ENCODE results near the gene ZNF560. TPM values are rescaled to one million over a fixed set of nuclear protein-coding genes. Genes with fewer than 3 reads are reported as not detected.

Gene ZNF560
- total and polyA plus RNA-seq, 9 of the 15 experiments (the other 6 are each of a cell fraction or from before 2014, with no cell fraction given) = 0.04 to 0.18 (median 0.05) TPM; not detected in 3

DNA sequence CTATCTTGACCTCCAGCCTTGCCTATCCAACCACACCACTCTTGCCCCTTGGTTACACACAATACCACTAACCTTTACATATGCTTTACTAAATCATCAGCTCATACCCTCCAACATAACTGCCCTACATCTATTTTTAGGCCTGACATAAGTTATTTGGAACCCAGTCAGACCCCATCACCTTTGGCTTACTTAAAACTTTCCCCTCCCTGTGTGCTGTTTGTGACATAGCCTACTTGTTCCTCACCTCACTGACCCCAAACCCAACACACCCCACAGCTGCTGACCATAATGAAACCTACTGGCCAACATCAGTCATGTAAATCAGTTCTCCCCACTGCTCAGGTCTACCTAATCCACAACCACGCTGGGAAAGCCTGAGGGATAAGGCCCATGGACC lies 68.0 kb downstream of the ZNF560 start:
- ChIA-PET CTCF (ENCODE audit: low intra/inter-chr PET ratio) (no interaction called here), POLR2A (no interaction called here)
- no peak for TF ChIP-seq ZNF778 (CRISPR knock-in tag; IDR thresholded peaks at IDR 0.05)
- no peak for TF ChIP-seq SRSF9 (IDR thresholded peaks at IDR 0.05; ENCODE audit: borderline replicate concordance, low read depth, low read length)
- TF ChIP-seq HIVEP1 (CRISPR knock-in tag; IDR thresholded peaks at IDR 0.05) = no peak
- TF ChIP-seq CBX2 (IDR thresholded peaks at IDR 0.05; ENCODE audit: insufficient read depth, low read length, poor library complexity, severe bottlenecking) = no peak
- no peak overlapping the region for H3K27ac ChIP-seq (ENCODE audit: extremely low read depth, low read depth, low read length)
- WGBS (ENCODE audit: insufficient coverage, low coverage, missing lambda C conversion rate) = 89% methylated on average over 1 of the region's 1 CpG
- H3K4me1 ChIP-seq (replicated peaks in 1 of 2; ENCODE audit: control insufficient read depth in 2 of 2, insufficient read depth in 2 of 2, low read length in 2 of 2) = 0 out of 5 replicates have a peak, but pooled peaks cover 0 to 2% of the 10 kb centered on the region in 2 experiments
- peaks cover 59% of the 10 kb centered on the region for H3K36me3 ChIP-seq (ENCODE audit: control insufficient read depth, insufficient read depth, low read length)
- BruUV-seq (replicated peaks) = no TSS peak
- no peaks in the 10 kb centered on the region for H4K20me1 ChIP-seq (replicated peaks; ENCODE audit: control insufficient read depth, insufficient read depth, low read length)
- intact Hi-C loops (cut with micrococcal nuclease) = no loop called here
- H2AFZ ChIP-seq (ENCODE audit: low read depth, low read length) = no peak overlapping the region
- H3K27me3 ChIP-seq (ENCODE audit: control insufficient read depth in 2 of 2, insufficient read depth in 2 of 2, low read length in 2 of 2) = no peaks in the 10 kb centered on the region
- in situ Hi-C loops (cut with MboI) = no loop called here
- FAIRE-seq (no peak), DNase-seq (ENCODE audit: extremely low read depth in 1 of 4, low spot score in 3 of 4) (no peak), ATAC-seq (no peak)
- no peaks in the 10 kb centered on the region for H3K9me3 ChIP-seq (replicated peaks; ENCODE audit: control insufficient read depth, insufficient read depth, low read depth, low read length)
- H3K4me3 ChIP-seq = no peak overlapping the region
- peaks cover 15% of the 10 kb centered on the region for H3K79me2 ChIP-seq (ENCODE audit: control insufficient read depth, insufficient read depth, low read length)
- H3K9ac ChIP-seq (ENCODE audit: insufficient read depth in 1 of 2, low read depth in 2 of 2, low read length in 2 of 2) = no peak overlapping the region
- H3K9me1 ChIP-seq (ENCODE audit: control insufficient read depth, insufficient read depth, low read length) = no peaks in the 10 kb centered on the region
- H3K4me2 ChIP-seq (ENCODE audit: insufficient read depth, low read length) = no peak overlapping the region

DNA sequence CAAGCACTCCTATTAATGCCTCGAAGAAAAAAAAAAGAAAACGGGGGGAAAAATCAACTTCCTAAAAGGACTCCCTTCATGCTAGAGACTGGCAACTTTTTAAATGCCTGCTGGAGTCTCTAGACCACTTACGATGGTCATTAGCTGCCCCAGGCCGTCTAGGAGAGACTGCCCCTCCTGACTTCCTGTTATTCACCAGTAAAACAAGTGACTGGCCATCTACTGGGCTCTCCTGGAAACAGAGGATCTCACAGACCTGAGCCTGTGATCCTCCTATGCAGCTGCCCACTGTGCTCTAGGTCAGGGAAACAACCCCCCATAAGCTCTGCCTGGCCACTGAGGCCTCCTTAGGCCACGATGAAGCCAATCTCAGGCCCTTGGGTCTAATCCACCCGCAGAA lies 70.5 kb downstream of the ZNF560 start:
- Histone ChIP-seq H4K20me1 (replicated peaks; ENCODE audit: control insufficient read depth, insufficient read depth, low read length) (no peaks in the 10 kb centered on the region), H3K9ac (ENCODE audit: insufficient read depth in 1 of 2, low read depth in 2 of 2, low read length in 2 of 2) (no peak overlapping the region), H3K79me2 (ENCODE audit: control insufficient read depth, insufficient read depth, low read length) (no peaks in the 10 kb centered on the region), H3K9me3 (replicated peaks; ENCODE audit: control insufficient read depth, insufficient read depth, low read depth, low read length) (no peaks in the 10 kb centered on the region), H2AFZ (ENCODE audit: low read depth, low read length) (no peak overlapping the region), H3K4me3 (no peak overlapping the region), H3K27me3 (ENCODE audit: control insufficient read depth in 2 of 2, insufficient read depth in 2 of 2, low read length in 2 of 2) (no peaks in the 10 kb centered on the region), H3K4me2 (ENCODE audit: insufficient read depth, low read length) (no peak overlapping the region), H3K4me1 (replicated peaks in 1 of 2; ENCODE audit: control insufficient read depth in 2 of 2, insufficient read depth in 2 of 2, low read length in 2 of 2) (no peaks in the 10 kb centered on the region), H3K27ac (ENCODE audit: extremely low read depth, low read depth, low read length) (no peak overlapping the region), H3K9me1 (ENCODE audit: control insufficient read depth, insufficient read depth, low read length) (no peaks in the 10 kb centered on the region), H3K36me3 (ENCODE audit: control insufficient read depth, insufficient read depth, low read length) (peaks cover 71% of the 10 kb centered on the region)
- ChIA-PET CTCF (ENCODE audit: low intra/inter-chr PET ratio) (no interaction called here), POLR2A (interaction anchor here (0.6 to 0.7 kb wide), 2 partner anchors 12 to 221 kb away, joined by 3 read pairs; no protein-coding TSS in a partner anchor)
- in situ Hi-C loops (cut with MboI) = no loop called here
- ATAC-seq (no peak), FAIRE-seq (no peak), DNase-seq (ENCODE audit: extremely low read depth in 1 of 4, low spot score in 3 of 4) (no peak)
- WGBS (ENCODE audit: insufficient coverage, low coverage, missing lambda C conversion rate) = 89% methylated on average over 5 of the region's 6 CpGs
- intact Hi-C loops (cut with micrococcal nuclease) = no loop called here
- no TSS peak for BruUV-seq (replicated peaks)
- TF ChIP-seq ERF (CRISPR knock-in tag; IDR thresholded peaks at IDR 0.05) = no peak

Other genes starting within 250 kb of the ZNF560 start
Only the 7 nearest of the 9 such genes appear.
- 4.0 and 4.3 TPM in 2 replicates for gene ZNF559, start 174.4 kb downstream of the ZNF560 start, total RNA-seq (2014; rRNA removed)
- 14.6 and 15.9 TPM in 2 replicates for gene ZNF559, start 174.4 kb downstream of the ZNF560 start, total RNA-seq (2014; rRNA removed; fragmentation: Illumina TruSeq; extraction: Trizol)
- gene ZNF559, start 174.4 kb downstream of the ZNF560 start, total RNA-seq (2015; rRNA removed; fragmentation: Illumina TruSeq; extraction: Trizol) = 10.5 and 11.5 TPM in 2 replicates
- 7.4 and 11.7 TPM in 2 replicates for gene ZNF559, start 174.4 kb downstream of the ZNF560 start, total RNA-seq (2021)
- 12.2 and 21.5 TPM in 2 replicates for gene ZNF559, start 174.4 kb downstream of the ZNF560 start, polyA plus RNA-seq (2011; rRNA removed)
- 11.6 and 14.5 TPM in 2 replicates for gene ZNF559, start 174.4 kb downstream of the ZNF560 start, polyA plus RNA-seq (2014; fragmentation: Illumina TruSeq; extraction: Trizol)
- 10 to 100 TPM; 11.0 to 19.0 TPM for gene ZNF559, start 174.4 kb downstream of the ZNF560 start, polyA plus RNA-seq (2014; fragmentation: Nextera tagmentation; extraction: Ambion mirVana)
- gene ZNF559, start 174.4 kb downstream of the ZNF560 start, polyA plus RNA-seq (2014; rRNA removed) = 9.4 and 11.5 TPM in 2 replicates
- 0.45 and 0.49 TPM in 2 replicates for gene ZNF177, start 135.6 kb downstream of the ZNF560 start, total RNA-seq (2014; rRNA removed)
- 0.64 and 1.2 TPM in 2 replicates for gene ZNF177, start 135.6 kb downstream of the ZNF560 start, total RNA-seq (2014; rRNA removed; fragmentation: Illumina TruSeq; extraction: Trizol)
- 0.76 and 1.1 TPM in 2 replicates for gene ZNF177, start 135.6 kb downstream of the ZNF560 start, total RNA-seq (2015; rRNA removed; fragmentation: Illumina TruSeq; extraction: Trizol)
- 0.45 and 0.82 TPM in 2 replicates for gene ZNF177, start 135.6 kb downstream of the ZNF560 start, total RNA-seq (2021)
- 0.73 and 1.1 TPM in 2 replicates for gene ZNF177, start 135.6 kb downstream of the ZNF560 start, polyA plus RNA-seq (2011; rRNA removed)
- 0.78 and 1.8 TPM in 2 replicates for gene ZNF177, start 135.6 kb downstream of the ZNF560 start, polyA plus RNA-seq (2014; fragmentation: Illumina TruSeq; extraction: Trizol)
- gene ZNF177, start 135.6 kb downstream of the ZNF560 start, polyA plus RNA-seq (2014; fragmentation: Nextera tagmentation; extraction: Ambion mirVana) = 1 to 10 TPM in 1 of 2 experiments, under 1 TPM in 1; 0.25 to 1.2 TPM
- gene ZNF177, start 135.6 kb downstream of the ZNF560 start, polyA plus RNA-seq (2014; rRNA removed) = 0.46 and 1.5 TPM in 2 replicates
- gene ZNF266, start 63.0 kb downstream of the ZNF560 start, total RNA-seq (2014; rRNA removed) = 12.7 and 14.0 TPM in 2 replicates
- 23.0 and 27.1 TPM in 2 replicates for gene ZNF266, start 63.0 kb downstream of the ZNF560 start, total RNA-seq (2014; rRNA removed; fragmentation: Illumina TruSeq; extraction: Trizol)
- gene ZNF266, start 63.0 kb downstream of the ZNF560 start, total RNA-seq (2015; rRNA removed; fragmentation: Illumina TruSeq; extraction: Trizol) = 19.2 and 19.3 TPM in 2 replicates
- gene ZNF266, start 63.0 kb downstream of the ZNF560 start, total RNA-seq (2021) = 20.0 and 20.3 TPM in 2 replicates
- 40.9 and 41.8 TPM in 2 replicates for gene ZNF266, start 63.0 kb downstream of the ZNF560 start, polyA plus RNA-seq (2011; rRNA removed)
- gene ZNF266, start 63.0 kb downstream of the ZNF560 start, polyA plus RNA-seq (2014; fragmentation: Illumina TruSeq; extraction: Trizol) = 19.8 and 21.0 TPM in 2 replicates
- 1 to 10 TPM; 5.9 to 7.6 TPM for gene ZNF266, start 63.0 kb downstream of the ZNF560 start, polyA plus RNA-seq (2014; fragmentation: Nextera tagmentation; extraction: Ambion mirVana)
- gene ZNF266, start 63.0 kb downstream of the ZNF560 start, polyA plus RNA-seq (2014; rRNA removed) = 16.2 and 21.6 TPM in 2 replicates
- gene ZNF426, start 40.0 kb upstream of the ZNF560 start, total RNA-seq (2014; rRNA removed) = 6.9 and 7.8 TPM in 2 replicates
- gene ZNF426, start 40.0 kb upstream of the ZNF560 start, total RNA-seq (2014; rRNA removed; fragmentation: Illumina TruSeq; extraction: Trizol) = 14.3 and 16.6 TPM in 2 replicates
- gene ZNF426, start 40.0 kb upstream of the ZNF560 start, total RNA-seq (2015; rRNA removed; fragmentation: Illumina TruSeq; extraction: Trizol) = 10.8 and 11.9 TPM in 2 replicates
- gene ZNF426, start 40.0 kb upstream of the ZNF560 start, total RNA-seq (2021) = 10.9 and 11.3 TPM in 2 replicates
- gene ZNF426, start 40.0 kb upstream of the ZNF560 start, polyA plus RNA-seq (2011; rRNA removed) = 8.8 and 9.5 TPM in 2 replicates
- 6.6 TPM in 2 replicates for gene ZNF426, start 40.0 kb upstream of the ZNF560 start, polyA plus RNA-seq (2014; fragmentation: Illumina TruSeq; extraction: Trizol)
- 1 to 10 TPM; 3.2 to 4.8 TPM for gene ZNF426, start 40.0 kb upstream of the ZNF560 start, polyA plus RNA-seq (2014; fragmentation: Nextera tagmentation; extraction: Ambion mirVana)
- gene ZNF426, start 40.0 kb upstream of the ZNF560 start, polyA plus RNA-seq (2014; rRNA removed) = 4.0 TPM in 2 replicates
- 46.8 and 55.5 TPM in 2 replicates for gene ZNF121, start 85.9 kb upstream of the ZNF560 start, total RNA-seq (2014; rRNA removed)
- gene ZNF121, start 85.9 kb upstream of the ZNF560 start, total RNA-seq (2014; rRNA removed; fragmentation: Illumina TruSeq; extraction: Trizol) = 115 and 132 TPM in 2 replicates
- 90.1 and 99.2 TPM in 2 replicates for gene ZNF121, start 85.9 kb upstream of the ZNF560 start, total RNA-seq (2015; rRNA removed; fragmentation: Illumina TruSeq; extraction: Trizol)
- 66.0 and 70.0 TPM in 2 replicates for gene ZNF121, start 85.9 kb upstream of the ZNF560 start, total RNA-seq (2021)
- 33.4 and 42.2 TPM in 2 replicates for gene ZNF121, start 85.9 kb upstream of the ZNF560 start, polyA plus RNA-seq (2011; rRNA removed)
- 26.0 and 29.4 TPM in 2 replicates for gene ZNF121, start 85.9 kb upstream of the ZNF560 start, polyA plus RNA-seq (2014; fragmentation: Illumina TruSeq; extraction: Trizol)
- 10 to 100 TPM; 14.6 to 26.2 TPM for gene ZNF121, start 85.9 kb upstream of the ZNF560 start, polyA plus RNA-seq (2014; fragmentation: Nextera tagmentation; extraction: Ambion mirVana)
- gene ZNF121, start 85.9 kb upstream of the ZNF560 start, polyA plus RNA-seq (2014; rRNA removed) = 25.8 and 28.4 TPM in 2 replicates
- gene ZNF561, start 122.6 kb upstream of the ZNF560 start, total RNA-seq (2014; rRNA removed) = 12.7 and 16.8 TPM in 2 replicates
- gene ZNF561, start 122.6 kb upstream of the ZNF560 start, total RNA-seq (2014; rRNA removed; fragmentation: Illumina TruSeq; extraction: Trizol) = 33.4 and 34.9 TPM in 2 replicates
- gene ZNF561, start 122.6 kb upstream of the ZNF560 start, total RNA-seq (2015; rRNA removed; fragmentation: Illumina TruSeq; extraction: Trizol) = 21.2 and 23.6 TPM in 2 replicates
- gene ZNF561, start 122.6 kb upstream of the ZNF560 start, total RNA-seq (2021) = 21.8 and 25.9 TPM in 2 replicates
- gene ZNF561, start 122.6 kb upstream of the ZNF560 start, polyA plus RNA-seq (2011; rRNA removed) = 31.3 and 32.7 TPM in 2 replicates
- 23.3 and 25.9 TPM in 2 replicates for gene ZNF561, start 122.6 kb upstream of the ZNF560 start, polyA plus RNA-seq (2014; fragmentation: Illumina TruSeq; extraction: Trizol)
- gene ZNF561, start 122.6 kb upstream of the ZNF560 start, polyA plus RNA-seq (2014; fragmentation: Nextera tagmentation; extraction: Ambion mirVana) = 10 to 100 TPM; 19.2 to 25.6 TPM
- gene ZNF561, start 122.6 kb upstream of the ZNF560 start, polyA plus RNA-seq (2014; rRNA removed) = 13.9 and 18.6 TPM in 2 replicates
- 20.8 and 24.0 TPM in 2 replicates for gene ZNF562, start 176.5 kb upstream of the ZNF560 start, total RNA-seq (2014; rRNA removed)
- 46.9 and 51.0 TPM in 2 replicates for gene ZNF562, start 176.5 kb upstream of the ZNF560 start, total RNA-seq (2014; rRNA removed; fragmentation: Illumina TruSeq; extraction: Trizol)
- 36.1 and 39.7 TPM in 2 replicates for gene ZNF562, start 176.5 kb upstream of the ZNF560 start, total RNA-seq (2015; rRNA removed; fragmentation: Illumina TruSeq; extraction: Trizol)
- gene ZNF562, start 176.5 kb upstream of the ZNF560 start, total RNA-seq (2021) = 31.5 and 34.3 TPM in 2 replicates
- 32.8 and 33.9 TPM in 2 replicates for gene ZNF562, start 176.5 kb upstream of the ZNF560 start, polyA plus RNA-seq (2011; rRNA removed)
- 17.9 and 18.4 TPM in 2 replicates for gene ZNF562, start 176.5 kb upstream of the ZNF560 start, polyA plus RNA-seq (2014; fragmentation: Illumina TruSeq; extraction: Trizol)
- 10 to 100 TPM; 11.8 to 15.1 TPM for gene ZNF562, start 176.5 kb upstream of the ZNF560 start, polyA plus RNA-seq (2014; fragmentation: Nextera tagmentation; extraction: Ambion mirVana)
- gene ZNF562, start 176.5 kb upstream of the ZNF560 start, polyA plus RNA-seq (2014; rRNA removed) = 13.1 and 17.1 TPM in 2 replicates

Measured in K562 (cell line).